H1 (cell line): ENCODE results near the gene WSCD2. TPM values are rescaled to one million over a fixed set of nuclear protein-coding genes. Genes with fewer than 3 reads are reported as not detected.

Experiments used
- CTCF ChIA-PET: fragments of 300-600 bp; sonication (Branson Sonifier 250); formaldehyde crosslinking; loops from one replicate; lab custom pipeline; 2021; ENCODE audit not compliant: partially characterized antibody; lab: Charles Lee
- POLR2A ChIA-PET: fragments of 300-600 bp; sonication (Branson Sonifier 250); formaldehyde crosslinking; loops from one replicate; lab custom pipeline; 2021; ENCODE audit warnings: inconsistent platforms; ENCODE audit not compliant: partially characterized antibody; lab: Charles Lee
- DNase-seq, 2 experiments: peaks; one replicate each; pipeline versions ENCODE4 v3.0.0 to v3.0.0-alpha.2; 2010 to 2022; ENCODE audit warnings: low spot score in 2 of 2, low read depth in 1 of 2, mixed read lengths in 1 of 2
- FAIRE-seq: peaks from 2 replicates; lab custom pipeline; 2011; peaks lifted over from hg19 to GRCh38; lab: Jason Lieb, UNC
- H2AFZ ChIP-seq: 2 replicates; pipeline ENCODE4 v1.8.1; 2012; ENCODE audit warnings: low read length, inconsistent platforms
- H2AK5ac ChIP-seq: 2 replicates; pipeline ENCODE4 v1.6.1; 2013; ENCODE audit warnings: low read depth, low read length
- H2BK120ac ChIP-seq: replicated peaks from 2 replicates; pipeline ENCODE3; 2013; ENCODE audit warnings: low read depth, low read length, inconsistent platforms
- H2BK12ac ChIP-seq: 2 replicates; pipeline ENCODE4 v1.6.1; 2013; ENCODE audit warnings: low read depth, low read length
- H2BK15ac ChIP-seq: 2 replicates; pipeline ENCODE4 v1.6.1; 2013; ENCODE audit warnings: low read length
- H2BK20ac ChIP-seq: 2 replicates; pipeline ENCODE4 v1.6.1; 2013; ENCODE audit warnings: low read length
- H2BK5ac ChIP-seq: 2 replicates; pipeline ENCODE4 v1.6.1; 2013; ENCODE audit warnings: low read depth, low read length
- H3K14ac ChIP-seq: 2 replicates; pipeline ENCODE4 v1.6.1; 2013; ENCODE audit warnings: inconsistent platforms; ENCODE audit not compliant: insufficient read length
- H3K18ac ChIP-seq: 2 replicates; pipeline ENCODE4 v1.6.1; 2013; ENCODE audit warnings: low read length; ENCODE audit errors: extremely low read depth
- H3K23ac ChIP-seq: 2 replicates; pipeline ENCODE4 v1.6.1; 2013; ENCODE audit warnings: inconsistent platforms; ENCODE audit not compliant: insufficient read length
- H3K23me2 ChIP-seq: 2 replicates; pipeline ENCODE4 v1.6.1; 2013; ENCODE audit warnings: low read depth, low read length
- H3K27ac ChIP-seq: 2 replicates; pipeline ENCODE4 v1.6.1; 2011; ENCODE audit warnings: low read depth, low read length, inconsistent platforms
- H3K27me3 ChIP-seq, 4 experiments: replicated peaks in 1 of 4; 1 replicate in 1 of 4; 2 replicates in 3 of 4; pipeline versions ENCODE4 v1.6.1 to v1.8.1; 2011 to 2013; ENCODE audit warnings: low read length in 3 of 4, mild to moderate bottlenecking in 3 of 4, inconsistent platforms in 2 of 4, mixed read lengths in 2 of 4, moderate library complexity in 1 of 4; ENCODE audit not compliant: control insufficient read depth in 3 of 4, insufficient read depth in 3 of 4; ENCODE audit errors: extremely low read depth in 1 of 4
- H3K36me3 ChIP-seq, 4 experiments: 2 replicates each; pipeline versions ENCODE4 v1.6.1 to v1.8.1; 2011 to 2013; ENCODE audit warnings: mild to moderate bottlenecking in 4 of 4, low read length in 3 of 4, moderate library complexity in 2 of 4, control low read depth in 1 of 4, inconsistent platforms in 1 of 4; ENCODE audit not compliant: insufficient read depth in 4 of 4, control insufficient read depth in 2 of 4
- H3K4ac ChIP-seq: replicated peaks from 2 replicates; pipeline ENCODE3; 2013; ENCODE audit warnings: low read length, low read depth, mixed read lengths, inconsistent platforms; ENCODE audit not compliant: insufficient read length
- H3K4me1 ChIP-seq, 4 experiments: replicated peaks in 1 of 4; 1 replicate in 1 of 4; 2 replicates in 3 of 4; pipeline versions ENCODE4 v1.6.1 to v1.8.1; 2011 to 2013; ENCODE audit warnings: low read length in 3 of 4, inconsistent platforms in 2 of 4, mixed read lengths in 1 of 4; ENCODE audit not compliant: insufficient read depth in 4 of 4, control insufficient read depth in 3 of 4
- H3K4me2 ChIP-seq, 2 experiments: 2 replicates each; pipeline versions ENCODE4 v1.6.1 to v1.8.1; 2011 to 2013; ENCODE audit warnings: low read depth in 2 of 2, low read length in 2 of 2, control low read depth in 1 of 2, inconsistent platforms in 1 of 2, mild to moderate bottlenecking in 1 of 2; ENCODE audit not compliant: insufficient read depth in 1 of 2
- H3K4me3 ChIP-seq, 4 experiments: fragments of 200-600, 300-600 bp in 1 of 4; sonication (generic), shearing (Covaris generic), sonication (Bioruptor Twin) in 1 of 4; 2 replicates each; pipeline versions ENCODE4 v1.5.1 to v1.8.1; 2011 to 2016; ENCODE audit warnings: low read length in 4 of 4, low read depth in 3 of 4, control low read depth in 2 of 4, inconsistent platforms in 2 of 4, mild to moderate bottlenecking in 2 of 4, mixed read lengths in 1 of 4, moderate library complexity in 1 of 4; ENCODE audit not compliant: insufficient read depth in 2 of 4; ENCODE audit errors: extremely low read depth in 1 of 4
- H3K56ac ChIP-seq: replicated peaks from 2 replicates; pipeline ENCODE3; 2013; ENCODE audit warnings: low read depth, mild to moderate bottlenecking, mixed read lengths, low read length, inconsistent platforms; ENCODE audit not compliant: insufficient read length
- H3K79me1 ChIP-seq: 2 replicates; pipeline ENCODE4 v1.6.1; 2013; ENCODE audit warnings: low read depth, low read length, control low read depth
- H3K79me2 ChIP-seq, 2 experiments: 2 replicates each; pipeline versions ENCODE4 v1.6.1 to v1.8.1; 2012 to 2013; ENCODE audit warnings: low read length in 2 of 2, mild to moderate bottlenecking in 2 of 2, inconsistent platforms in 1 of 2; ENCODE audit not compliant: insufficient read depth in 2 of 2, control insufficient read depth in 1 of 2
- H3K9ac ChIP-seq, 4 experiments: replicated peaks in 1 of 4; 1 replicate in 1 of 4; 2 replicates in 3 of 4; pipeline versions ENCODE4 v1.6.1 to v1.8.1; 2011 to 2013; ENCODE audit warnings: low read depth in 3 of 4, low read length in 3 of 4, control low read depth in 2 of 4, mild to moderate bottlenecking in 2 of 4, moderate library complexity in 2 of 4, inconsistent platforms in 1 of 4; ENCODE audit errors: extremely low read depth in 1 of 4
- H3K9me3 ChIP-seq, 2 experiments: 2 replicates each; pipeline versions ENCODE4 v1.6.1 to v1.8.1; 2012 to 2013; ENCODE audit warnings: mild to moderate bottlenecking in 2 of 2, moderate library complexity in 2 of 2, control low read depth in 1 of 2, inconsistent platforms in 1 of 2, low read depth in 1 of 2, low read length in 1 of 2, mixed read lengths in 1 of 2; ENCODE audit not compliant: insufficient read depth in 2 of 2
- H4K20me1 ChIP-seq, 2 experiments: replicated peaks in 1 of 2; 2 replicates each; pipeline versions ENCODE3 to v1.8.1; 2011 to 2013; ENCODE audit warnings: inconsistent platforms in 2 of 2, low read length in 2 of 2, mild to moderate bottlenecking in 1 of 2; ENCODE audit not compliant: insufficient read depth in 2 of 2, control insufficient read depth in 1 of 2
- H4K5ac ChIP-seq: 2 replicates; pipeline ENCODE4 v1.6.1; 2013; ENCODE audit warnings: low read length, low read depth, mixed read lengths, inconsistent platforms; ENCODE audit not compliant: insufficient read length
- H4K8ac ChIP-seq: 2 replicates; pipeline ENCODE4 v1.8.0; 2013; ENCODE audit warnings: mild to moderate bottlenecking, moderate library complexity, low read length, inconsistent platforms; ENCODE audit not compliant: insufficient read depth; ENCODE audit errors: extremely low read depth
- H4K91ac ChIP-seq: replicated peaks from 2 replicates; pipeline ENCODE3; 2013; ENCODE audit warnings: low read length, mixed read lengths, inconsistent platforms; ENCODE audit not compliant: insufficient read length
- ATF2 ChIP-seq: IDR thresholded peaks from 2 replicates; pipeline ENCODE4 v1.6.1; 2012; ENCODE audit warnings: low read length, inconsistent platforms
- CEBPB ChIP-seq: IDR thresholded peaks from 2 replicates; pipeline ENCODE4 v1.6.1; 2012; ENCODE audit warnings: low read depth, low read length
- E2F6 ChIP-seq: IDR thresholded peaks from 2 replicates; pipeline ENCODE4 v1.6.1; 2012; ENCODE audit warnings: inconsistent platforms
- RBBP5 ChIP-seq: IDR thresholded peaks from 2 replicates; pipeline ENCODE4 v1.7.1; 2012; ENCODE audit warnings: low read depth, mild to moderate bottlenecking, inconsistent platforms, low read length, moderate library complexity, borderline replicate concordance
- RXRA ChIP-seq: IDR thresholded peaks from 2 replicates; pipeline ENCODE4 v1.6.1; 2011; ENCODE audit warnings: low read depth, mild to moderate bottlenecking, low read length, moderate library complexity; ENCODE audit not compliant: insufficient read depth
- TEAD4 ChIP-seq: IDR thresholded peaks from 2 replicates; pipeline ENCODE4 v1.6.1; 2012; ENCODE audit warnings: low read depth, low read length, inconsistent platforms, mixed read lengths
- YY1 ChIP-seq: IDR thresholded peaks from 2 replicates; pipeline ENCODE4 v1.6.1; 2011; ENCODE audit warnings: low read depth, mild to moderate bottlenecking, low read length
- WGBS, 2 experiments: shearing (Covaris generic) in 1 of 2; methylation state at CpG; one replicate each; pipeline versions ENCODE4 v1.1.6 to v1.1.7; 2013 to 2015; ENCODE audit warnings: low lambda C conversion rate in 2 of 2, mixed read lengths in 2 of 2, inconsistent platforms in 1 of 2, low coverage in 1 of 2, missing lambda C conversion rate in 1 of 2; ENCODE audit not compliant: insufficient replicate concordance in 2 of 2, insufficient coverage in 1 of 2, insufficient read length in 1 of 2; ENCODE audit errors: extremely low coverage in 1 of 2, missing lambda C conversion rate in 1 of 2; 5-methylcytosine and 5-hydroxymethylcytosine counted together
- polyA plus RNA-seq, 7 experiments: library from polyadenylated mRNA; depleted of rRNA in 3 of 7; stranded (reverse) in 5 of 7; unstranded in 2 of 7; fragments of >200 nt in 5 of 7; fragments of 200-250 nt in 2 of 7; gene quantifications; 1 replicate in 5 of 7; 2 replicates in 1 of 7; 4 replicates in 1 of 7; pipeline versions ENCODE4 v1.2.1 to v1.2.3, GENCODE V29; 2011 to 2013; ENCODE audit warnings: missing spikeins in 2 of 7, mixed read lengths in 2 of 7
- total RNA-seq: library from RNA; stranded (reverse); fragmentation: NEBNext Ultra II Directional; extraction: Animal tissue kit (Norgen Biotek cat#: 25700); gene quantifications from 2 replicates; pipeline ENCODE4 v1.2.1, GENCODE V29; 2021
- TF ChIP-seq, protein P1 (sequence below): IDR thresholded peaks from 2 replicates; pipeline ENCODE4 v1.6.1; 2012; ENCODE audit warnings: inconsistent platforms

WSCD2 gene
- total and polyA plus RNA-seq, 2 of the 8 experiments (the other 6 are each of a cell fraction or from before 2014, with no cell fraction given): 1.3 to 2.2 TPM

DNA sequence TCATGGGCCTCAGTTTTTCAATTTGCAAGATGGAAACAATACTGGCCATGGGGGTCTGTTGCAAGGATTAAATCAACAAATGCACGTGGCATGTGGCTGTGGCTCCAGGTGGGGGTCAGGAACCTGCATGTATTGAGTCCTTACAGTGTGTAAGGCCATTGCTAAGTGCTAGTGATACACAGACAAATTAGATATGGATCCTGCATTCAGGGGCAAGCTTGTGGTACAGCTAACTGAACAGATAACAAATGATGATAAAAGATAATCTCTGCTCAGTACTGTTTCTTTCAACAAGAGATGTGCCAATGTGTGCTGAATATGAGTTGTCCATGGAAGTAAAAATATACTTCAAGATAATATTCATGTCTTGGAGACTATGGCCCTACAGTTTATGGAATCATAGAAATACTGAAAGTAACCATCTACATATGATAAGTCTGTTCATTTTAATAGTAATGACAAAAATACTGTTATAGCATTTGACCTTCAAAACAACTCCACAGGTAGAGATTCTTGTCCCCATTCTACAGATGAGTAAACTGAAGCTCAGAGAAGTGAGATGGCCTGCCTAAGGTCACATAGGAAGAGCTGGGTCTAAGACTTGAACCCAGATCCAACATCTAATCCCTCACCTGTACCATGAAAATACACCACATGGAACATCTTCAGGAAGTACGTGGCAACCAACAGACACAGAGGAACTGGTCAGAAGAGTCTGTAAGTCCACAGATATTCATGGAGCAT lies 7.2 kb upstream of the WSCD2 start:
- FAIRE-seq (no peak), DNase-seq (no peak)
- H3K9ac ChIP-seq: no peak overlapping the region
- no peak overlapping the region for H3K4me3 ChIP-seq
- H2BK12ac ChIP-seq: no peak overlapping the region
- H3K23ac ChIP-seq: no peak overlapping the region
- no peak overlapping the region for H2AK5ac ChIP-seq
- no peak overlapping the region for H3K4ac ChIP-seq
- H2BK15ac ChIP-seq: no peak overlapping the region
- 83% methylated on average over 2 of the region's 2 CpGs; no CpG with 5 or more reads in 1 of the 2 experiments for WGBS, 2 experiments
- H3K56ac ChIP-seq: no peak overlapping the region
- no peak overlapping the region for H3K4me2 ChIP-seq
- no peak overlapping the region for H4K5ac ChIP-seq
- H4K20me1 ChIP-seq: no peaks in the 10 kb centered on the region
- no peak overlapping the region for H2BK20ac ChIP-seq
- peaks cover 0 to 3% of the 10 kb centered on the region in 2 experiments; a peak in 2 of 4 replicates for H3K9me3 ChIP-seq
- H2BK120ac ChIP-seq: no peak overlapping the region
- no peak overlapping the region for H3K27ac ChIP-seq
- no peaks in the 10 kb centered on the region; a peak in 1 of 7 replicates for H3K27me3 ChIP-seq
- no peak overlapping the region for H3K14ac ChIP-seq
- CTCF ChIA-PET: interaction anchor here (0.6 to 4.8 kb wide), 4 partner anchors 8 to 335 kb away, joined by 3 to 19 read pairs (median 4); partner anchors contain the start of gene WSCD2
- H3K79me1 ChIP-seq: no peaks in the 10 kb centered on the region
- TF ChIP-seq RXRA (no peak), YY1 (no peak), CEBPB (no peak), TEAD4 (no peak), ATF2 (no peak), E2F6 (no peak), RBBP5 (no peak)
- TF ChIP-seq, protein P1, sequence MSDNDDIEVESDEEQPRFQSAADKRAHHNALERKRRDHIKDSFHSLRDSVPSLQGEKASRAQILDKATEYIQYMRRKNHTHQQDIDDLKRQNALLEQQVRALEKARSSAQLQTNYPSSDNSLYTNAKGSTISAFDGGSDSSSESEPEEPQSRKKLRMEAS: no peak
- POLR2A ChIA-PET: interaction anchor here (1.2 kb wide), 1 partner anchor 10 kb away, joined by 3 read pairs; no protein-coding TSS in a partner anchor
- no peaks in the 10 kb centered on the region for H3K79me2 ChIP-seq
- no peak overlapping the region for H2BK5ac ChIP-seq
- no peak overlapping the region for H3K18ac ChIP-seq
- no peak overlapping the region for H4K91ac ChIP-seq
- no peak overlapping the region for H2AFZ ChIP-seq
- H3K4me1 ChIP-seq: peaks cover 0 to 3% (median 0%) of the 10 kb centered on the region in 4 experiments; a peak in 1 of 7 replicates
- H4K8ac ChIP-seq: no peak overlapping the region
- H3K23me2 ChIP-seq: no peaks in the 10 kb centered on the region
- H3K36me3 ChIP-seq: no peaks in the 10 kb centered on the region
